ENCODE results near the gene SPTB.

The SPTB gene

GRCh38 chr14:64870160-64870559 lies 9.5 kb downstream of the SPTB start:
- Histone ChIP-seq H3K27ac (ENCODE audit: low read depth, low read length) (no peak overlapping the region), H3K9ac (ENCODE audit: low read length in 5 of 5) (no peak overlapping the region), H3K36me3 (ENCODE audit: control insufficient read depth in 5 of 5, insufficient read depth in 5 of 5, low read length in 5 of 5) (no peaks in the 10 kb centered on the region), H3K9me3 (ENCODE audit: control insufficient read depth in 5 of 5, low read length in 5 of 5) (no peaks in the 10 kb centered on the region), H3K4me1 (ENCODE audit: control insufficient read depth in 5 of 5, insufficient read depth in 5 of 5, low read length in 5 of 5) (peaks cover 0 to 10% (median 0%) of the 10 kb centered on the region in 5 donors), H3K27me3 (ENCODE audit: control insufficient read depth in 5 of 5, insufficient read depth in 4 of 5, low read length in 5 of 5) (peaks cover 0 to 7% (median 0%) of the 10 kb centered on the region in 5 donors), H3K4me3 (ENCODE audit: low read depth in 1 of 5, low read length in 5 of 5) (no peak overlapping the region)

- H3K9ac ChIP-seq (ENCODE audit: low read length in 5 of 5) = no peak overlapping the region
Measured at GRCh38 chr14:64868841-64869240, 10.9 kb downstream of the SPTB start.

GRCh38 chr14:64868379-64868778 lies 11.3 kb downstream of the SPTB start:
- Histone ChIP-seq H3K36me3 (ENCODE audit: control insufficient read depth in 5 of 5, insufficient read depth in 5 of 5, low read length in 5 of 5) (no peaks in the 10 kb centered on the region), H3K9me3 (ENCODE audit: control insufficient read depth in 5 of 5, low read length in 5 of 5) (no peaks in the 10 kb centered on the region), H3K4me1 (ENCODE audit: control insufficient read depth in 5 of 5, insufficient read depth in 5 of 5, low read length in 5 of 5) (peaks cover 0 to 10% (median 0%) of the 10 kb centered on the region in 5 donors), H3K27ac (ENCODE audit: low read depth, low read length) (no peak overlapping the region), H3K9ac (ENCODE audit: low read length in 5 of 5) (no peak overlapping the region), H3K4me3 (ENCODE audit: low read depth in 1 of 5, low read length in 5 of 5) (no peak overlapping the region), H3K27me3 (ENCODE audit: control insufficient read depth in 5 of 5, insufficient read depth in 4 of 5, low read length in 5 of 5) (peaks cover 0 to 7% (median 0%) of the 10 kb centered on the region in 5 donors)

More at GRCh38 chr14:64868841-64869240, 10.9 kb downstream of the SPTB start:
- Histone ChIP-seq H3K4me1 (ENCODE audit: control insufficient read depth in 5 of 5, insufficient read depth in 5 of 5, low read length in 5 of 5) (peaks cover 0 to 10% (median 0%) of the 10 kb centered on the region in 5 donors), H3K9me3 (ENCODE audit: control insufficient read depth in 5 of 5, low read length in 5 of 5) (no peaks in the 10 kb centered on the region), H3K27ac (ENCODE audit: low read depth, low read length) (no peak overlapping the region), H3K27me3 (ENCODE audit: control insufficient read depth in 5 of 5, insufficient read depth in 4 of 5, low read length in 5 of 5) (peaks cover 0 to 7% (median 0%) of the 10 kb centered on the region in 5 donors), H3K4me3 (ENCODE audit: low read depth in 1 of 5, low read length in 5 of 5) (no peak overlapping the region), H3K36me3 (ENCODE audit: control insufficient read depth in 5 of 5, insufficient read depth in 5 of 5, low read length in 5 of 5) (no peaks in the 10 kb centered on the region)

- no peaks in the 10 kb centered on the region for H3K9me3 ChIP-seq (ENCODE audit: control insufficient read depth in 5 of 5, low read length in 5 of 5)
- no peak overlapping the region for H3K27ac ChIP-seq (ENCODE audit: low read depth, low read length)
- peaks cover 0 to 10% (median 0%) of the 10 kb centered on the region in 5 donors for H3K4me1 ChIP-seq (ENCODE audit: control insufficient read depth in 5 of 5, insufficient read depth in 5 of 5, low read length in 5 of 5)
- H3K36me3 ChIP-seq (ENCODE audit: control insufficient read depth in 5 of 5, insufficient read depth in 5 of 5, low read length in 5 of 5) = no peaks in the 10 kb centered on the region
- H3K4me3 ChIP-seq (ENCODE audit: low read depth in 1 of 5, low read length in 5 of 5) = no peak overlapping the region
- peaks cover 0 to 7% (median 0%) of the 10 kb centered on the region in 5 donors for H3K27me3 ChIP-seq (ENCODE audit: control insufficient read depth in 5 of 5, insufficient read depth in 4 of 5, low read length in 5 of 5)
- no peak overlapping the region for H3K9ac ChIP-seq (ENCODE audit: low read length in 5 of 5)
Measured at GRCh38 chr14:64867182-64867581, 12.5 kb downstream of the SPTB start.

GRCh38 chr14:64865992-64866391 lies 13.7 kb downstream of the SPTB start:
- Histone ChIP-seq H3K9me3 (ENCODE audit: control insufficient read depth in 5 of 5, low read length in 5 of 5) (no peaks in the 10 kb centered on the region), H3K4me3 (ENCODE audit: low read depth in 1 of 5, low read length in 5 of 5) (no peak overlapping the region), H3K4me1 (ENCODE audit: control insufficient read depth in 5 of 5, insufficient read depth in 5 of 5, low read length in 5 of 5) (peaks cover 0 to 10% (median 0%) of the 10 kb centered on the region in 5 donors), H3K27me3 (ENCODE audit: control insufficient read depth in 5 of 5, insufficient read depth in 4 of 5, low read length in 5 of 5) (peaks cover 0 to 7% (median 0%) of the 10 kb centered on the region in 5 donors), H3K36me3 (ENCODE audit: control insufficient read depth in 5 of 5, insufficient read depth in 5 of 5, low read length in 5 of 5) (no peaks in the 10 kb centered on the region), H3K27ac (ENCODE audit: low read depth, low read length) (no peak overlapping the region), H3K9ac (ENCODE audit: low read length in 5 of 5) (no peak overlapping the region)

- no peaks in the 10 kb centered on the region for H3K9me3 ChIP-seq (ENCODE audit: control insufficient read depth in 5 of 5, low read length in 5 of 5)
- H3K4me3 ChIP-seq (ENCODE audit: low read depth in 1 of 5, low read length in 5 of 5) = no peak overlapping the region
- peaks cover 0 to 7% (median 0%) of the 10 kb centered on the region in 5 donors for H3K27me3 ChIP-seq (ENCODE audit: control insufficient read depth in 5 of 5, insufficient read depth in 4 of 5, low read length in 5 of 5)
- no peak overlapping the region for H3K27ac ChIP-seq (ENCODE audit: low read depth, low read length)
- no peaks in the 10 kb centered on the region for H3K36me3 ChIP-seq (ENCODE audit: control insufficient read depth in 5 of 5, insufficient read depth in 5 of 5, low read length in 5 of 5)
- peaks cover 0 to 10% (median 0%) of the 10 kb centered on the region in 5 donors for H3K4me1 ChIP-seq (ENCODE audit: control insufficient read depth in 5 of 5, insufficient read depth in 5 of 5, low read length in 5 of 5)
- H3K9ac ChIP-seq (ENCODE audit: low read length in 5 of 5) = no peak overlapping the region
Measured at GRCh38 chr14:64865109-64865508, 14.6 kb downstream of the SPTB start.

GRCh38 chr14:64864258-64864657 lies 15.4 kb downstream of the SPTB start:
- no peaks in the 10 kb centered on the region for H3K9me3 ChIP-seq (ENCODE audit: control insufficient read depth in 5 of 5, low read length in 5 of 5)
- H3K9ac ChIP-seq (ENCODE audit: low read length in 5 of 5) = no peak overlapping the region
- H3K4me3 ChIP-seq (ENCODE audit: low read depth in 1 of 5, low read length in 5 of 5) = no peak overlapping the region
- no peaks in the 10 kb centered on the region for H3K36me3 ChIP-seq (ENCODE audit: control insufficient read depth in 5 of 5, insufficient read depth in 5 of 5, low read length in 5 of 5)
- no peak overlapping the region for H3K27ac ChIP-seq (ENCODE audit: low read depth, low read length)
- peaks cover 0 to 10% (median 0%) of the 10 kb centered on the region in 5 donors for H3K4me1 ChIP-seq (ENCODE audit: control insufficient read depth in 5 of 5, insufficient read depth in 5 of 5, low read length in 5 of 5)
- H3K27me3 ChIP-seq (ENCODE audit: control insufficient read depth in 5 of 5, insufficient read depth in 4 of 5, low read length in 5 of 5) = peaks cover 0 to 7% (median 0%) of the 10 kb centered on the region in 5 donors

GRCh38 chr14:64861916-64862315 lies 17.8 kb downstream of the SPTB start:
- peaks cover 0 to 5% (median 3%) of the 10 kb centered on the region in 5 donors for H3K27me3 ChIP-seq (ENCODE audit: control insufficient read depth in 5 of 5, insufficient read depth in 4 of 5, low read length in 5 of 5)
- H3K36me3 ChIP-seq (ENCODE audit: control insufficient read depth in 5 of 5, insufficient read depth in 5 of 5, low read length in 5 of 5) = no peaks in the 10 kb centered on the region
- no peak overlapping the region for H3K27ac ChIP-seq (ENCODE audit: low read depth, low read length)
- H3K9ac ChIP-seq (ENCODE audit: low read length in 5 of 5) = no peak overlapping the region
- no peaks in the 10 kb centered on the region for H3K9me3 ChIP-seq (ENCODE audit: control insufficient read depth in 5 of 5, low read length in 5 of 5)
- no peaks in the 10 kb centered on the region for H3K4me1 ChIP-seq (ENCODE audit: control insufficient read depth in 5 of 5, insufficient read depth in 5 of 5, low read length in 5 of 5)
- H3K4me3 ChIP-seq (ENCODE audit: low read depth in 1 of 5, low read length in 5 of 5) = no peak overlapping the region

- H3K4me1 ChIP-seq (ENCODE audit: control insufficient read depth in 5 of 5, insufficient read depth in 5 of 5, low read length in 5 of 5) = no peaks in the 10 kb centered on the region
- H3K4me3 ChIP-seq (ENCODE audit: low read depth in 1 of 5, low read length in 5 of 5) = no peak overlapping the region
- H3K27me3 ChIP-seq (ENCODE audit: control insufficient read depth in 5 of 5, insufficient read depth in 4 of 5, low read length in 5 of 5) = peaks cover 0 to 4% (median 0%) of the 10 kb centered on the region in 5 donors
- no peaks in the 10 kb centered on the region for H3K36me3 ChIP-seq (ENCODE audit: control insufficient read depth in 5 of 5, insufficient read depth in 5 of 5, low read length in 5 of 5)
- H3K9me3 ChIP-seq (ENCODE audit: control insufficient read depth in 5 of 5, low read length in 5 of 5) = no peaks in the 10 kb centered on the region
- H3K9ac ChIP-seq (ENCODE audit: low read length in 5 of 5) = no peak overlapping the region
- H3K27ac ChIP-seq (ENCODE audit: low read depth, low read length) = no peak overlapping the region
Measured at GRCh38 chr14:64860039-64860438, 19.7 kb downstream of the SPTB start.

- H3K27me3 ChIP-seq (ENCODE audit: control insufficient read depth in 5 of 5, insufficient read depth in 4 of 5, low read length in 5 of 5) = peaks cover 0 to 4% (median 0%) of the 10 kb centered on the region in 5 donors
- H3K36me3 ChIP-seq (ENCODE audit: control insufficient read depth in 5 of 5, insufficient read depth in 5 of 5, low read length in 5 of 5) = no peaks in the 10 kb centered on the region
- H3K4me3 ChIP-seq (ENCODE audit: low read depth in 1 of 5, low read length in 5 of 5) = no peak overlapping the region
- no peak overlapping the region for H3K9ac ChIP-seq (ENCODE audit: low read length in 5 of 5)
- H3K9me3 ChIP-seq (ENCODE audit: control insufficient read depth in 5 of 5, low read length in 5 of 5) = no peaks in the 10 kb centered on the region
- H3K4me1 ChIP-seq (ENCODE audit: control insufficient read depth in 5 of 5, insufficient read depth in 5 of 5, low read length in 5 of 5) = no peaks in the 10 kb centered on the region
- H3K27ac ChIP-seq (ENCODE audit: low read depth, low read length) = no peak overlapping the region
Measured at GRCh38 chr14:64857979-64858744, 21.5 kb downstream of the SPTB start.
